Head of caudate nucleus (tissue), 42 donors: ENCODE data around the gene VTI1A.

Experiments used
- DNase-seq, 42 donors: peaks; one replicate each; pipeline versions ENCODE4 v3.0.0 to v3.0.0-alpha.2; 2020 to 2021; ENCODE audit warnings: mixed read lengths in 7 of 42
- intact Hi-C: fragments of 100-400 bp; cut with DNase I; formaldehyde crosslinking; loops from one replicate; pipeline ENCODE4 v1.15.0; 2022

Gene VTI1A

GRCh38 chr10:112615269-112615668, 168.3 kb downstream of the VTI1A start:
- intact Hi-C loops: no loop called here
- no peak for DNase-seq

- no peak for DNase-seq
These were observed 169.6 kb downstream of the VTI1A start for GRCh38 chr10:112616647-112617046.

GRCh38 chr10:112618814-112619213, 171.8 kb downstream of the VTI1A start:
- intact Hi-C loops: no loop called here
- DNase-seq: no peak

More at GRCh38 chr10:112616647-112617046, 169.6 kb downstream of the VTI1A start:
- intact Hi-C loops: no loop called here

GRCh38 chr10:112619556-112619955, 172.5 kb downstream of the VTI1A start:
- DNase-seq: no peak
- intact Hi-C loops: no loop called here

GRCh38 chr10:112622786-112623185, 175.8 kb downstream of the VTI1A start:
- intact Hi-C loops: no loop called here
- no peak for DNase-seq

- no peak for DNase-seq
- intact Hi-C loops: no loop called here
These were observed 177.6 kb downstream of the VTI1A start for GRCh38 chr10:112624546-112625048.

GRCh38 chr10:112628951-112629609, 182.1 kb downstream of the VTI1A start:
- no peak for DNase-seq
- intact Hi-C loops: no loop called here

- intact Hi-C loops: no loop called here
- no peak for DNase-seq
These were observed 184.7 kb downstream of the VTI1A start for GRCh38 chr10:112631501-112632400.

- intact Hi-C loops: no loop called here
These were observed 187.2 kb downstream of the VTI1A start for GRCh38 chr10:112634096-112634830.

GRCh38 chr10:112637901-112638300, 190.9 kb downstream of the VTI1A start:
- no peak for DNase-seq
- intact Hi-C loops: no loop called here

More at GRCh38 chr10:112634096-112634830, 187.2 kb downstream of the VTI1A start:
- DNase-seq: no peak

GRCh38 chr10:112639298-112639697, 192.3 kb downstream of the VTI1A start:
- DNase-seq: no peak
- intact Hi-C loops: no loop called here

GRCh38 chr10:112640638-112641037, 193.6 kb downstream of the VTI1A start:
- no peak for DNase-seq

GRCh38 chr10:112643600-112644264, 196.7 kb downstream of the VTI1A start:
- DNase-seq: no peak
- intact Hi-C loops: no loop called here

More at GRCh38 chr10:112640638-112641037, 193.6 kb downstream of the VTI1A start:
- intact Hi-C loops: no loop called here

GRCh38 chr10:112644265-112644645, 197.2 kb downstream of the VTI1A start:
- DNase-seq: no peak
- intact Hi-C loops: no loop called here

GRCh38 chr10:112649006-112649821, 202.2 kb downstream of the VTI1A start:
- no peak for DNase-seq
- intact Hi-C loops: no loop called here

- intact Hi-C loops: no loop called here
- no peak for DNase-seq
These were observed 202.8 kb downstream of the VTI1A start for GRCh38 chr10:112649822-112650152.

GRCh38 chr10:112650588-112651030, 203.6 kb downstream of the VTI1A start:
- intact Hi-C loops: no loop called here

GRCh38 chr10:112653215-112653614, 206.2 kb downstream of the VTI1A start:
- intact Hi-C loops: no loop called here
- DNase-seq: no peak

More at GRCh38 chr10:112650588-112651030, 203.6 kb downstream of the VTI1A start:
- no peak for DNase-seq
